K562 (cell line): ENCODE measurements around the gene LRRC10B. TPM values are rescaled to one million over a fixed set of nuclear protein-coding genes. Genes with fewer than 3 reads are reported as not detected.
A peak's percentile ranks its signal among the peaks of the same experiment; 100 is the strongest.

Experiments
- ATAC-seq: fragments of 200-7000 bp; cut with Tn5 transposase; 3 replicates; pipeline ENCODE4 v1.9.1; 2020; ENCODE audit warnings: moderate library complexity
- BruUV-seq: library from RNA; stranded (reverse); fragments of 400-500 nt; replicated peaks from 2 replicates; lab custom pipeline; 2021; lab: Mats Ljungman, UMichigan
- CTCF ChIA-PET: fragments of 300-600 bp; formaldehyde crosslinking; extraction: SDS; loops from one replicate; lab custom pipeline; 2021; ENCODE audit warnings: low intra/inter-chr PET ratio; lab: Yijun Ruan, JAX
- POLR2A ChIA-PET: fragments of 300-600, 350-650 bp; sonication (Branson Sonifier 250); formaldehyde crosslinking; extraction: SDS; loops from one replicate; lab custom pipeline; 2021; ENCODE audit warnings: antibody characterized with exemption, inconsistent platforms; lab: Yijun Ruan, JAX
- DNase-seq, 4 experiments: peaks; one replicate each; pipeline versions ENCODE4 v3.0.0 to v3.0.0-alpha.2; 2011 to 2018; ENCODE audit warnings: low spot score in 3 of 4, mixed read lengths in 3 of 4; ENCODE audit errors: extremely low read depth in 1 of 4
- FAIRE-seq: peaks from 2 replicates; lab custom pipeline; 2011; peaks lifted over from hg19 to GRCh38; lab: Jason Lieb, UNC
- H2AFZ ChIP-seq: 2 replicates; pipeline ENCODE4 v1.6.0; 2011; ENCODE audit warnings: low read depth, low read length, control low read depth, inconsistent platforms
- H3K27ac ChIP-seq: fragments of 200-600 bp; 3 replicates; pipeline ENCODE4 v1.8.0; 2011; ENCODE audit warnings: low read depth, mild to moderate bottlenecking, control low read depth, inconsistent platforms, low read length, moderate library complexity, mixed read lengths; ENCODE audit errors: extremely low read depth
- H3K27me3 ChIP-seq, 2 experiments: fragments of 300-600 bp in 1 of 2; 2 replicates in 1 of 2; 3 replicates in 1 of 2; pipeline versions ENCODE4 v1.6.0 to v1.8.0; 2011; ENCODE audit warnings: inconsistent platforms in 2 of 2, low read length in 2 of 2, mild to moderate bottlenecking in 1 of 2, mixed read lengths in 1 of 2, moderate library complexity in 1 of 2; ENCODE audit not compliant: control insufficient read depth in 2 of 2, insufficient read depth in 2 of 2
- H3K36me3 ChIP-seq: fragments of 300-600 bp; 3 replicates; pipeline ENCODE4 v1.8.0; 2011; ENCODE audit warnings: mild to moderate bottlenecking, low read length, inconsistent platforms; ENCODE audit not compliant: control insufficient read depth, insufficient read depth
- H3K4me1 ChIP-seq, 2 experiments: fragments of 200-600 bp in 1 of 2; replicated peaks in 1 of 2; 2 replicates in 1 of 2; 3 replicates in 1 of 2; pipeline versions ENCODE4 v1.5.1 to v1.8.0; 2011; ENCODE audit warnings: inconsistent platforms in 2 of 2, low read length in 2 of 2, mild to moderate bottlenecking in 1 of 2, mixed read lengths in 1 of 2, moderate library complexity in 1 of 2; ENCODE audit not compliant: control insufficient read depth in 2 of 2, insufficient read depth in 2 of 2
- H3K4me2 ChIP-seq: 2 replicates; pipeline ENCODE4 v1.6.1; 2011; ENCODE audit warnings: low read length, control low read depth, inconsistent platforms, mixed read lengths; ENCODE audit not compliant: insufficient read depth
- H3K4me3 ChIP-seq: fragments of 200-600 bp; sonication (generic), shearing (Covaris generic); 2 replicates; pipeline ENCODE4 v1.5.1; 2016; ENCODE audit warnings: control low read depth, inconsistent platforms
- H3K79me2 ChIP-seq: fragments of 200-600 bp; 3 replicates; pipeline ENCODE4 v1.8.0; 2011; ENCODE audit warnings: low read length, inconsistent platforms; ENCODE audit not compliant: control insufficient read depth, insufficient read depth
- H3K9ac ChIP-seq, 2 experiments: 2 replicates each; pipeline versions ENCODE4 v1.6.0 to v1.6.1; 2011; ENCODE audit warnings: low read depth in 2 of 2, low read length in 2 of 2, control low read depth in 1 of 2, inconsistent platforms in 1 of 2, mild to moderate bottlenecking in 1 of 2, mixed read lengths in 1 of 2; ENCODE audit not compliant: insufficient read depth in 1 of 2
- H3K9me1 ChIP-seq: one replicate; pipeline ENCODE4 v1.6.0; 2011; ENCODE audit warnings: inconsistent platforms, mild to moderate bottlenecking, low read length, moderate library complexity; ENCODE audit not compliant: control insufficient read depth, insufficient read depth
- H3K9me3 ChIP-seq: replicated peaks from 2 replicates; pipeline ENCODE4 v1.5.1; 2011; ENCODE audit warnings: low read depth, low read length, inconsistent platforms; ENCODE audit not compliant: control insufficient read depth, insufficient read depth
- H4K20me1 ChIP-seq: replicated peaks from 2 replicates; pipeline ENCODE4 v1.6.1; 2011; ENCODE audit warnings: low read length, inconsistent platforms, mixed read lengths; ENCODE audit not compliant: control insufficient read depth, insufficient read depth
- BCLAF1 ChIP-seq, 2 experiments: fragments of 450-650 bp in 1 of 2; IDR thresholded peaks; 2 replicates each; pipeline ENCODE4 v1.6.1; 2011 to 2017; ENCODE audit warnings: low read depth in 2 of 2, antibody characterized with exemption in 1 of 2, borderline replicate concordance in 1 of 2, low read length in 1 of 2, mild to moderate bottlenecking in 1 of 2, mixed read lengths in 1 of 2; ENCODE audit not compliant: control insufficient read depth in 1 of 2
- FUS ChIP-seq: fragments of 200-400 bp; formaldehyde crosslinking; optimal IDR thresholded peaks from 2 replicates; pipeline ENCODE3; 2017; ENCODE audit warnings: low read depth, low read length
- HMG20A ChIP-seq: fragments of 450-650 bp; formaldehyde crosslinking; conservative IDR thresholded peaks from 2 replicates; pipeline ENCODE4 v1.4.0; 2020; ENCODE audit warnings: mild to moderate bottlenecking, mixed read lengths
- LCOR ChIP-seq: sonication (generic); formaldehyde crosslinking; IDR thresholded peaks from 2 replicates; pipeline ENCODE4 v1.8.0; 2022; ENCODE audit warnings: mild to moderate bottlenecking, missing genetic modification reagents
- MTA1 ChIP-seq: fragments of 450-650 bp; IDR thresholded peaks from 2 replicates; pipeline ENCODE4 v1.6.1; 2017; ENCODE audit warnings: borderline replicate concordance
- PHF8 ChIP-seq: fragments of 200-600 bp; sonication (generic); IDR thresholded peaks from 2 replicates; pipeline ENCODE4 v1.6.1; 2012; ENCODE audit warnings: mixed run types, mild to moderate bottlenecking, inconsistent platforms, low read length, moderate library complexity, borderline replicate concordance
- RFX1 ChIP-seq: fragments of 450-650 bp; IDR thresholded peaks from 2 replicates; pipeline ENCODE4 v1.6.1; 2016; ENCODE audit warnings: mild to moderate bottlenecking, moderate library complexity
- ZNF263 ChIP-seq: sonication (generic); formaldehyde crosslinking; IDR thresholded peaks from 2 replicates; pipeline ENCODE4 v1.8.0; 2022; ENCODE audit warnings: mild to moderate bottlenecking, missing genetic modification reagents, borderline replicate concordance
- WGBS: fragments of 100-300 bp; shearing (Covaris generic); methylation state at CpG from one replicate; pipeline ENCODE4 v1.1.6; 2016; ENCODE audit warnings: low coverage, mixed read lengths; ENCODE audit not compliant: insufficient coverage; ENCODE audit errors: missing lambda C conversion rate; 5-methylcytosine and 5-hydroxymethylcytosine counted together
- in situ Hi-C: fragments of 300-500 bp; cut with MboI; formaldehyde crosslinking; loops from 4 replicates; pipeline ENCODE4 v1.15.0; 2018; ENCODE audit warnings: inconsistent platforms, mixed read lengths
- intact Hi-C: fragments of 100-400 bp; cut with micrococcal nuclease; formaldehyde crosslinking; loops from 2 replicates; pipeline ENCODE4 v1.14.2; 2022
- polyA plus RNA-seq, 8 experiments: library from polyadenylated mRNA; depleted of rRNA in 4 of 8; stranded (reverse) in 5 of 8; unstranded in 3 of 8; fragments of >200 nt; fragmentation: Nextera tagmentation in 2 of 8; fragmentation: Illumina TruSeq in 1 of 8; extraction: Ambion mirVana in 2 of 8; extraction: Trizol in 1 of 8; gene quantifications; 2 replicates each; pipeline versions ENCODE4 v1.2.1 to v1.2.3, GENCODE V29; 2011 to 2014; ENCODE audit warnings: inconsistent platforms in 1 of 8, missing spikeins in 1 of 8
- total RNA-seq, 7 experiments: library from RNA; depleted of rRNA in 6 of 7; stranded (reverse); fragments of >200 nt in 6 of 7; fragmentation: Illumina TruSeq in 2 of 7; extraction: Trizol in 2 of 7; gene quantifications; 2 replicates each; pipeline versions ENCODE4 v1.2.1 to v1.2.3, GENCODE V29; 2011 to 2021; ENCODE audit warnings: low replicate concordance in 1 of 7

LRRC10B gene
- total and polyA plus RNA-seq, 9 of the 15 experiments (the other 6 are each of a cell fraction or from before 2014, with no cell fraction given): 0.11 TPM; not detected in 8

- ATAC-seq: no peak
- H3K4me2 ChIP-seq: no peak overlapping the region
These were observed 2.8 kb downstream of the LRRC10B start for GRCh38 chr11:61511383-61511782.

GRCh38 chr11:61512435-61512834, 3.9 kb downstream of the LRRC10B start:
- 3% methylated on average over 4 of the region's 4 CpGs for WGBS
- ATAC-seq: no peak
- Histone ChIP-seq H3K9me1 (no peaks in the 10 kb centered on the region), H3K4me3 (no peak overlapping the region), H3K79me2 (no peaks in the 10 kb centered on the region), H3K9ac (peak overlapping the region in 1 of 2 experiments; percentile 68; a peak in 1 of 4 replicates), H3K4me2 (no peak overlapping the region), H3K27ac (no peak overlapping the region), H3K36me3 (no peaks in the 10 kb centered on the region), H2AFZ (no peak overlapping the region), H3K4me1 (peaks cover 0 to 35% of the 10 kb centered on the region in 2 experiments), H4K20me1 (peaks cover 6% of the 10 kb centered on the region; the same call in 1 of the 2 replicates), H3K9me3 (no peaks in the 10 kb centered on the region), H3K27me3 (peaks cover 17 to 57% of the 10 kb centered on the region in 2 experiments)
- no peak for DNase-seq
- CTCF ChIA-PET: no interaction called here
- intact Hi-C loops: no loop called here
- in situ Hi-C loops: no loop called here
- BruUV-seq: no TSS peak
- POLR2A ChIA-PET: interaction anchor here (0.6 to 1.5 kb wide), 4 partner anchors 12 to 1241 kb away, joined by 3 to 4 read pairs (median 3); partner anchors contain the start of gene ZBTB3
- no peak for FAIRE-seq
- TF ChIP-seq BCLAF1 (IDR thresholded peaks at IDR 0.05; ENCODE audit: borderline replicate concordance in 1 of 2, control insufficient read depth in 1 of 2, low read depth in 2 of 2, low read length in 1 of 2) (no peak), FUS (no peak), LCOR (CRISPR knock-in tag) (no peak), HMG20A (CRISPR knock-in tag) (no peak)

More at GRCh38 chr11:61511383-61511782, 2.8 kb downstream of the LRRC10B start:
- peaks cover 18 to 62% of the 10 kb centered on the region in 2 experiments for H3K27me3 ChIP-seq
- no peaks in the 10 kb centered on the region for H3K79me2 ChIP-seq
- BruUV-seq: no TSS peak
- H2AFZ ChIP-seq: no peak overlapping the region
- ChIA-PET CTCF (no interaction called here), POLR2A (no interaction called here)
- no peak overlapping the region for H3K9ac ChIP-seq
- no peaks in the 10 kb centered on the region for H3K9me3 ChIP-seq
- H3K4me3 ChIP-seq: no peak overlapping the region
- in situ Hi-C loops: no loop called here
- H3K9me1 ChIP-seq: peaks cover 4% of the 10 kb centered on the region
- FAIRE-seq (no peak), DNase-seq (no peak)
- 10% methylated on average over 3 of the region's 3 CpGs for WGBS
- no peak for TF ChIP-seq MTA1
- TF ChIP-seq ZNF263: no peak
- TF ChIP-seq PHF8: no peak
- peak; percentile 69 for TF ChIP-seq RFX1
- peaks cover 0 to 30% of the 10 kb centered on the region in 2 experiments for H3K4me1 ChIP-seq
- peaks cover 4% of the 10 kb centered on the region; the same call in 1 of the 2 replicates for H4K20me1 ChIP-seq
- intact Hi-C loops: no loop called here
- no peak overlapping the region for H3K27ac ChIP-seq
- H3K36me3 ChIP-seq: no peaks in the 10 kb centered on the region
